SK-N-SH treated with all-trans-retinoic acid at 6 μM for 48 hours (cell line): ENCODE data around the gene ACOT13.
"Not testable (repeated sequence)": the region's sequence is repeated elsewhere in the genome, so short reads cannot be mapped to it uniquely, and the experiment has no call there.

Source experiments
- ATAC-seq: fragments of 200-7000 bp; cut with Tn5 transposase; 3 replicates; pipeline ENCODE4 v1.9.1; 2020; ENCODE audit warnings: mild to moderate bottlenecking, moderate library complexity
- ARNTL ChIP-seq: fragments of 450-650 bp; formaldehyde crosslinking; IDR thresholded peaks from 2 replicates; pipeline ENCODE4 v1.5.0; 2020; ENCODE audit warnings: low read depth, mild to moderate bottlenecking, moderate library complexity, borderline replicate concordance
- BACH2 ChIP-seq: fragments of 250-450 bp; sonication (Bioruptor Pico); IDR thresholded peaks from 2 replicates; pipeline ENCODE4 v1.9.0; 2021; ENCODE audit warnings: mild to moderate bottlenecking, borderline replicate concordance
- CSDC2 ChIP-seq: fragments of 250-450 bp; sonication (Bioruptor Pico); IDR thresholded peaks from 2 replicates; pipeline ENCODE4 v1.5.0; 2020; ENCODE audit warnings: mild to moderate bottlenecking, moderate library complexity
- CSRNP3 ChIP-seq: fragments of 250-450 bp; sonication (Bioruptor Pico); IDR thresholded peaks from 2 replicates; pipeline ENCODE4 v1.5.1; 2021; ENCODE audit warnings: mild to moderate bottlenecking, moderate library complexity
- ESRRG ChIP-seq: fragments of 250-450 bp; sonication (Bioruptor Pico); IDR thresholded peaks from 2 replicates; pipeline ENCODE4 v1.6.1; 2021; ENCODE audit warnings: mild to moderate bottlenecking
- GLIS3 ChIP-seq: fragments of 250-450 bp; sonication (Bioruptor Pico); IDR thresholded peaks from 2 replicates; pipeline ENCODE4 v1.5.0; 2020; ENCODE audit warnings: mild to moderate bottlenecking, moderate library complexity
- ISL1 ChIP-seq: fragments of 250-450 bp; sonication (Bioruptor Pico); IDR thresholded peaks from 2 replicates; pipeline ENCODE4 v2.1.2; 2022; ENCODE audit warnings: mild to moderate bottlenecking, moderate library complexity
- OSR1 ChIP-seq: fragments of 250-450 bp; sonication (Bioruptor Pico); IDR thresholded peaks from 2 replicates; pipeline ENCODE4 v1.8.0; 2022; ENCODE audit warnings: moderate library complexity, mild to moderate bottlenecking, inconsistent platforms
- POU6F1 ChIP-seq: fragments of 250-450 bp; sonication (Bioruptor Pico); IDR thresholded peaks from 2 replicates; pipeline ENCODE4 v1.8.0; 2021; ENCODE audit warnings: low read depth, mild to moderate bottlenecking, moderate library complexity, borderline replicate concordance
- PPARA ChIP-seq: fragments of 250-450 bp; sonication (Bioruptor Pico); IDR thresholded peaks from 2 replicates; pipeline ENCODE4 v1.5.0; 2020; ENCODE audit warnings: mild to moderate bottlenecking, borderline replicate concordance
- RARB ChIP-seq: fragments of 250-450 bp; sonication (Bioruptor Pico); IDR thresholded peaks from 2 replicates; pipeline ENCODE4 v1.8.0; 2021; ENCODE audit warnings: mild to moderate bottlenecking, moderate library complexity
- SNAI2 ChIP-seq: fragments of 250-450 bp; sonication (Bioruptor Pico); IDR thresholded peaks from 2 replicates; pipeline ENCODE4 v1.5.0; 2020; ENCODE audit warnings: mild to moderate bottlenecking, moderate library complexity
- TCF4 ChIP-seq: fragments of 250-450 bp; sonication (Bioruptor Pico); IDR thresholded peaks from 2 replicates; pipeline ENCODE4 v1.8.0; 2021; ENCODE audit warnings: mild to moderate bottlenecking, moderate library complexity, borderline replicate concordance
- TSHZ2 ChIP-seq: fragments of 250-450 bp; sonication (Bioruptor Pico); IDR thresholded peaks from 2 replicates; pipeline ENCODE4 v1.5.0; 2020; ENCODE audit warnings: mild to moderate bottlenecking, moderate library complexity
- ZC3H10 ChIP-seq: fragments of 250-450 bp; sonication (Bioruptor Pico); IDR thresholded peaks from 2 replicates; pipeline ENCODE4 v1.5.1; 2021; ENCODE audit warnings: mild to moderate bottlenecking, moderate library complexity
- ZFP3 ChIP-seq: fragments of 250-450 bp; sonication (Bioruptor Pico); IDR thresholded peaks from 2 replicates; pipeline ENCODE4 v1.5.0; 2020; ENCODE audit warnings: mild to moderate bottlenecking, moderate library complexity
- ZFP30 ChIP-seq: fragments of 450-650 bp; formaldehyde crosslinking; IDR thresholded peaks from 2 replicates; pipeline ENCODE4 v1.5.0; 2022; ENCODE audit warnings: mild to moderate bottlenecking, moderate library complexity
- ZNF565 ChIP-seq: fragments of 450-650 bp; formaldehyde crosslinking; conservative IDR thresholded peaks from 2 replicates; pipeline ENCODE4 v1.5.0; 2020; ENCODE audit warnings: low read depth, mild to moderate bottlenecking, moderate library complexity
- ZNF8 ChIP-seq: fragments of 450-650 bp; formaldehyde crosslinking; IDR thresholded peaks from 2 replicates; pipeline ENCODE4 v1.5.0; 2020; ENCODE audit warnings: mild to moderate bottlenecking, moderate library complexity
- TF ChIP-seq, protein P1 (sequence below): fragments of 250-450 bp; sonication (Bioruptor Pico); IDR thresholded peaks from 2 replicates; pipeline ENCODE4 v1.8.0; 2020; ENCODE audit warnings: mild to moderate bottlenecking, moderate library complexity, borderline replicate concordance

The ACOT13 gene

GRCh38 chr6:24721461-24722215 lies 54.8 kb downstream of the ACOT13 start (continued):
- TF ChIP-seq, protein P1, sequence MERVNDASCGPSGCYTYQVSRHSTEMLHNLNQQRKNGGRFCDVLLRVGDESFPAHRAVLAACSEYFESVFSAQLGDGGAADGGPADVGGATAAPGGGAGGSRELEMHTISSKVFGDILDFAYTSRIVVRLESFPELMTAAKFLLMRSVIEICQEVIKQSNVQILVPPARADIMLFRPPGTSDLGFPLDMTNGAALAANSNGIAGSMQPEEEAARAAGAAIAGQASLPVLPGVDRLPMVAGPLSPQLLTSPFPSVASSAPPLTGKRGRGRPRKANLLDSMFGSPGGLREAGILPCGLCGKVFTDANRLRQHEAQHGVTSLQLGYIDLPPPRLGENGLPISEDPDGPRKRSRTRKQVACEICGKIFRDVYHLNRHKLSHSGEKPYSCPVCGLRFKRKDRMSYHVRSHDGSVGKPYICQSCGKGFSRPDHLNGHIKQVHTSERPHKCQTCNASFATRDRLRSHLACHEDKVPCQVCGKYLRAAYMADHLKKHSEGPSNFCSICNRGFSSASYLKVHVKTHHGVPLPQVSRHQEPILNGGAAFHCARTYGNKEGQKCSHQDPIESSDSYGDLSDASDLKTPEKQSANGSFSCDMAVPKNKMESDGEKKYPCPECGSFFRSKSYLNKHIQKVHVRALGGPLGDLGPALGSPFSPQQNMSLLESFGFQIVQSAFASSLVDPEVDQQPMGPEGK (CRISPR knock-in tag): no peak

- ATAC-seq: no peak
- TF ChIP-seq ZFP30 (CRISPR knock-in tag) (peak; percentile 27; the same call in 1 of the 2 replicates), CSRNP3 (CRISPR knock-in tag) (no peak)
Measured at GRCh38 chr6:24723270-24723669, 56.4 kb downstream of the ACOT13 start.

GRCh38 chr6:24730653-24731052 lies 63.8 kb downstream of the ACOT13 start:
- not testable (repeated sequence) for ATAC-seq

- not testable (repeated sequence) for ATAC-seq
Measured at GRCh38 chr6:24731456-24732134, 64.7 kb downstream of the ACOT13 start.

DNA sequence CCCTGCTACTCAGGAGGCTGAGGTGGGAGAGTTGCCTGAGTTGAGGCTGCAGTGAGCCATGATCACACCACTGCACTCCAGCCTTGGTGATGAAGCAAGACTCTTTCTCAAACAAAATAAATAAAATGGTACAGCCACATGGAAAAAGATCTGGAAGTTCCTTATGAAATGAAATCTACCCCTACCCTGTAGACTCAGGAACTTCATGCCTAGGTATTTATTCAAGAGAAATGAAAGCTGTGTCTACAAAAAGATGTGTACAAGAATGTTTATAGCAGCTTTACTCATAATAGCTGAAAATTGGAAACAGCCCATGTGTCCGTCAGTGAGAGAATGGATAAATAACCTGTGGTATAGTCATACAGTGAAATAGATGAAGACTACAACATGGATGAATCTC lies 67.3 kb downstream of the ACOT13 start:
- no peak for ATAC-seq
- TF ChIP-seq BACH2 (no peak), CSDC2 (CRISPR knock-in tag) (no peak), ZC3H10 (CRISPR knock-in tag) (no peak), OSR1 (no peak), ZNF565 (CRISPR knock-in tag) (no peak), SNAI2 (CRISPR knock-in tag) (no peak), ESRRG (no peak), POU6F1 (CRISPR knock-in tag) (no peak), TCF4 (CRISPR knock-in tag) (no peak), GLIS3 (CRISPR knock-in tag) (no peak), ISL1 (CRISPR knock-in tag) (no peak), ZNF8 (CRISPR knock-in tag) (no peak), PPARA (no peak), ARNTL (CRISPR knock-in tag) (no peak)

DNA sequence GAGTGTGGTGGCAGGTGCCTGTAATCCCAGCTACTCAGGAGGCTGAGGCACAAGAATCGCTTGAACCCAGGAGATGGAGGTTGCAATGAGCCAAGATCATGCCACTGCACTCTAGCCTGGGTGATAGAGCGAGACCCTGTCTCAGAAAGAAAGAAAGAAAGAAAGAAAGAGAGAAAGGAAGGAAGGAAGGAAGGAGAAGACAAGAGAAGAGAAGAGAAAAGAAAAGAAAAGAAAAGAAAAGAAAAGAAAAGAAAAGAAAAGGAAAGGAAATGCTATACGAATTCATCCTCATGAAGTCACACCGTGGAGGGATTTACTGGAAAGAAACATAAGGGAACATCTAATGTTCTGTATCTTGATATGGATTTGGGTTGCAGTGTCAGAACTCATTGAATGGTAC lies 67.8 kb downstream of the ACOT13 start:
- not testable (repeated sequence) for ATAC-seq

- no peak for ATAC-seq
- TF ChIP-seq TCF4 (CRISPR knock-in tag): no peak
- no peak for TF ChIP-seq GLIS3 (CRISPR knock-in tag)
- TF ChIP-seq ZNF8 (CRISPR knock-in tag): no peak
- TF ChIP-seq ESRRG: no peak
- TF ChIP-seq OSR1: no peak
- no peak for TF ChIP-seq ZNF565 (CRISPR knock-in tag)
- no peak for TF ChIP-seq ZFP3 (CRISPR knock-in tag)
- no peak for TF ChIP-seq ZC3H10 (CRISPR knock-in tag)
- no peak for TF ChIP-seq ISL1 (CRISPR knock-in tag)
- TF ChIP-seq, protein P1 (CRISPR knock-in tag): no peak
- TF ChIP-seq ARNTL (CRISPR knock-in tag): no peak
- no peak for TF ChIP-seq ZFP30 (CRISPR knock-in tag)
- TF ChIP-seq RARB: no peak
- no peak for TF ChIP-seq TSHZ2
Measured at GRCh38 chr6:24738741-24739140, 71.9 kb downstream of the ACOT13 start.
